K562 (cell line): ENCODE measurements around the gene HSPA1L. TPM values are rescaled to one million over a fixed set of nuclear protein-coding genes. Genes with fewer than 3 reads are reported as not detected.
A peak's percentile ranks its signal among the peaks of the same experiment; 100 is the strongest.

Source experiments
- CAMTA2 ChIP-seq: fragments of 250-450 bp; sonication (Bioruptor Pico); conservative IDR thresholded peaks from 2 replicates; pipeline ENCODE4 v1.5.1; 2022
- CBX8 ChIP-seq: fragments of 200-600 bp; sonication (generic); IDR thresholded peaks from 2 replicates; pipeline ENCODE4 v1.6.1; 2012; ENCODE audit warnings: borderline replicate concordance, mixed run types, low read depth, mild to moderate bottlenecking, moderate library complexity, mixed read lengths, low read length, control low read depth, inconsistent platforms; ENCODE audit not compliant: poor library complexity, severe bottlenecking; ENCODE audit errors: extremely low read depth
- CREB1 ChIP-seq, 2 experiments: sonication (generic) in 1 of 2; formaldehyde crosslinking in 1 of 2; IDR thresholded peaks; 2 replicates each; pipeline versions ENCODE4 v1.6.1 to v1.8.0; 2012 to 2022; ENCODE audit warnings: inconsistent platforms in 1 of 2, mild to moderate bottlenecking in 1 of 2, missing genetic modification reagents in 1 of 2, moderate library complexity in 1 of 2
- CTCFL ChIP-seq: IDR thresholded peaks from 2 replicates; pipeline ENCODE4 v1.6.1; 2011; ENCODE audit warnings: borderline replicate concordance, low read depth, mild to moderate bottlenecking, moderate library complexity, low read length; ENCODE audit not compliant: insufficient read depth, poor library complexity, severe bottlenecking
- KHSRP ChIP-seq: fragments of 450-650 bp; IDR thresholded peaks from 2 replicates; pipeline ENCODE4 v1.6.1; 2017
- KLF6 ChIP-seq: fragments of 250-450 bp; sonication (Bioruptor Pico); IDR thresholded peaks from 2 replicates; pipeline ENCODE4 v1.4.0; 2020; ENCODE audit warnings: mild to moderate bottlenecking, moderate library complexity, borderline replicate concordance
- MXI1 ChIP-seq: IDR thresholded peaks from 2 replicates; pipeline ENCODE4 v1.6.1; 2011; ENCODE audit warnings: low read depth, mild to moderate bottlenecking, improper control_type of control experiment, low read length
- POLR2G ChIP-seq: fragments of 200-400 bp; formaldehyde crosslinking; IDR thresholded peaks from 2 replicates; pipeline ENCODE4 v1.6.1; 2017; ENCODE audit warnings: low read depth, mild to moderate bottlenecking, antibody characterized with exemption, low read length, moderate library complexity
- RBFOX2 ChIP-seq: fragments of 200-400 bp; formaldehyde crosslinking; IDR thresholded peaks from 2 replicates; pipeline ENCODE4 v1.6.1; 2017; ENCODE audit warnings: low read depth, mild to moderate bottlenecking, low read length, moderate library complexity
- SAP30 ChIP-seq: fragments of 200-600 bp; sonication (generic); IDR thresholded peaks from 2 replicates; pipeline ENCODE4 v1.6.1; 2012; ENCODE audit warnings: borderline replicate concordance, low read depth, mild to moderate bottlenecking, moderate library complexity, low read length, control low read depth, inconsistent platforms; ENCODE audit not compliant: insufficient read depth, poor library complexity, severe bottlenecking
- SMAD4 ChIP-seq: fragments of 250-450 bp; sonication (Bioruptor Pico); conservative IDR thresholded peaks from 2 replicates; pipeline ENCODE4 v1.8.0; 2021; ENCODE audit warnings: inconsistent platforms, mild to moderate bottlenecking, moderate library complexity
- ZBTB2 ChIP-seq: fragments of 450-650 bp; IDR thresholded peaks from 2 replicates; pipeline ENCODE4 v1.6.1; 2016; ENCODE audit warnings: antibody characterized with exemption
- ZBTB43 ChIP-seq: sonication (generic); formaldehyde crosslinking; IDR thresholded peaks from 2 replicates; pipeline ENCODE4 v1.8.0; 2023; ENCODE audit warnings: mild to moderate bottlenecking, missing genetic modification reagents
- ZC3H11A ChIP-seq: IDR thresholded peaks from 2 replicates; pipeline ENCODE4 v1.6.1; 2012; ENCODE audit warnings: low read depth, low read length, improper control_type of control experiment
- ZFP1 ChIP-seq: fragments of 450-650 bp; formaldehyde crosslinking; IDR thresholded peaks from 2 replicates; pipeline ENCODE4 v1.4.0; 2020; ENCODE audit warnings: mild to moderate bottlenecking, mixed read lengths
- ZNF239 ChIP-seq: fragments of 250-450 bp; sonication (Bioruptor Pico); IDR thresholded peaks from 2 replicates; pipeline ENCODE4 v1.4.0; 2020; ENCODE audit warnings: mild to moderate bottlenecking
- ZNF280A ChIP-seq: fragments of 450-650 bp; IDR thresholded peaks from 2 replicates; pipeline ENCODE4 v1.6.1; 2018; ENCODE audit warnings: mild to moderate bottlenecking, low read depth; ENCODE audit not compliant: partially characterized antibody
- polyA plus RNA-seq, 8 experiments: library from polyadenylated mRNA; depleted of rRNA in 4 of 8; stranded (reverse) in 5 of 8; unstranded in 3 of 8; fragments of >200 nt; fragmentation: Nextera tagmentation in 2 of 8; fragmentation: Illumina TruSeq in 1 of 8; extraction: Ambion mirVana in 2 of 8; extraction: Trizol in 1 of 8; gene quantifications; 2 replicates each; pipeline versions ENCODE4 v1.2.1 to v1.2.3, GENCODE V29; 2011 to 2014; ENCODE audit warnings: inconsistent platforms in 1 of 8, missing spikeins in 1 of 8
- total RNA-seq, 7 experiments: library from RNA; depleted of rRNA in 6 of 7; stranded (reverse); fragments of >200 nt in 6 of 7; fragmentation: Illumina TruSeq in 2 of 7; extraction: Trizol in 2 of 7; gene quantifications; 2 replicates each; pipeline versions ENCODE4 v1.2.1 to v1.2.3, GENCODE V29; 2011 to 2021; ENCODE audit warnings: low replicate concordance in 1 of 7

The HSPA1L gene
- total and polyA plus RNA-seq, 9 of the 15 experiments (the other 6 are each of a cell fraction or from before 2014, with no cell fraction given) = 0.14 to 2.1 (median 1.3) TPM

- peak; percentile 27; the same call in 1 of the 2 replicates for TF ChIP-seq ZBTB2
- TF ChIP-seq ZC3H11A = 0 out of 2 replicates have a peak, but pooled peaks have one; percentile 90
- TF ChIP-seq KLF6 (CRISPR knock-in tag) = 0 out of 2 replicates have a peak, but pooled peaks have one; percentile 28
- TF ChIP-seq ZFP1 (CRISPR knock-in tag) = peak; percentile 73; the same call in 1 of the 2 replicates
- TF ChIP-seq MXI1 = peak; percentile 49
- no peak for TF ChIP-seq ZNF280A
- TF ChIP-seq SAP30 = peak; percentile 85
- TF ChIP-seq POLR2G = peak; percentile 99
- TF ChIP-seq CTCFL = no peak
- no peak for TF ChIP-seq KHSRP
- peak; percentile 91; the same call in 1 of the 2 replicates for TF ChIP-seq ZBTB43 (CRISPR knock-in tag)
- TF ChIP-seq RBFOX2 = peak; percentile 98
- peak; percentile 66; the same call in 1 of the 2 replicates for TF ChIP-seq CAMTA2 (CRISPR knock-in tag)
- TF ChIP-seq CBX8 = no peak
- TF ChIP-seq ZNF239 (CRISPR knock-in tag) = peak; percentile 31; the same call in 1 of the 2 replicates
- peak; percentile 39; the same call in 1 of the 2 replicates for TF ChIP-seq CREB1 (IDR thresholded peaks at IDR 0.05)
- TF ChIP-seq CREB1 (CRISPR knock-in tag; IDR thresholded peaks at IDR 0.05) = peak; percentile 73; the same call in 1 of the 2 replicates
- peak; percentile 81 for TF ChIP-seq SMAD4 (CRISPR knock-in tag)
Measured at GRCh38 chr6:31815025-31815838, at the start of gene HSPA1L, which contains the start of gene HSPA1A (continued).
